ENCODE results near the gene ZHX3. TPM values are rescaled to one million over a fixed set of nuclear protein-coding genes. Genes with fewer than 3 reads are reported as not detected.

The ZHX3 gene, protein sequence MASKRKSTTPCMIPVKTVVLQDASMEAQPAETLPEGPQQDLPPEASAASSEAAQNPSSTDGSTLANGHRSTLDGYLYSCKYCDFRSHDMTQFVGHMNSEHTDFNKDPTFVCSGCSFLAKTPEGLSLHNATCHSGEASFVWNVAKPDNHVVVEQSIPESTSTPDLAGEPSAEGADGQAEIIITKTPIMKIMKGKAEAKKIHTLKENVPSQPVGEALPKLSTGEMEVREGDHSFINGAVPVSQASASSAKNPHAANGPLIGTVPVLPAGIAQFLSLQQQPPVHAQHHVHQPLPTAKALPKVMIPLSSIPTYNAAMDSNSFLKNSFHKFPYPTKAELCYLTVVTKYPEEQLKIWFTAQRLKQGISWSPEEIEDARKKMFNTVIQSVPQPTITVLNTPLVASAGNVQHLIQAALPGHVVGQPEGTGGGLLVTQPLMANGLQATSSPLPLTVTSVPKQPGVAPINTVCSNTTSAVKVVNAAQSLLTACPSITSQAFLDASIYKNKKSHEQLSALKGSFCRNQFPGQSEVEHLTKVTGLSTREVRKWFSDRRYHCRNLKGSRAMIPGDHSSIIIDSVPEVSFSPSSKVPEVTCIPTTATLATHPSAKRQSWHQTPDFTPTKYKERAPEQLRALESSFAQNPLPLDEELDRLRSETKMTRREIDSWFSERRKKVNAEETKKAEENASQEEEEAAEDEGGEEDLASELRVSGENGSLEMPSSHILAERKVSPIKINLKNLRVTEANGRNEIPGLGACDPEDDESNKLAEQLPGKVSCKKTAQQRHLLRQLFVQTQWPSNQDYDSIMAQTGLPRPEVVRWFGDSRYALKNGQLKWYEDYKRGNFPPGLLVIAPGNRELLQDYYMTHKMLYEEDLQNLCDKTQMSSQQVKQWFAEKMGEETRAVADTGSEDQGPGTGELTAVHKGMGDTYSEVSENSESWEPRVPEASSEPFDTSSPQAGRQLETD
- 15.8 and 16.9 TPM in 2 replicates for total RNA-seq

DNA sequence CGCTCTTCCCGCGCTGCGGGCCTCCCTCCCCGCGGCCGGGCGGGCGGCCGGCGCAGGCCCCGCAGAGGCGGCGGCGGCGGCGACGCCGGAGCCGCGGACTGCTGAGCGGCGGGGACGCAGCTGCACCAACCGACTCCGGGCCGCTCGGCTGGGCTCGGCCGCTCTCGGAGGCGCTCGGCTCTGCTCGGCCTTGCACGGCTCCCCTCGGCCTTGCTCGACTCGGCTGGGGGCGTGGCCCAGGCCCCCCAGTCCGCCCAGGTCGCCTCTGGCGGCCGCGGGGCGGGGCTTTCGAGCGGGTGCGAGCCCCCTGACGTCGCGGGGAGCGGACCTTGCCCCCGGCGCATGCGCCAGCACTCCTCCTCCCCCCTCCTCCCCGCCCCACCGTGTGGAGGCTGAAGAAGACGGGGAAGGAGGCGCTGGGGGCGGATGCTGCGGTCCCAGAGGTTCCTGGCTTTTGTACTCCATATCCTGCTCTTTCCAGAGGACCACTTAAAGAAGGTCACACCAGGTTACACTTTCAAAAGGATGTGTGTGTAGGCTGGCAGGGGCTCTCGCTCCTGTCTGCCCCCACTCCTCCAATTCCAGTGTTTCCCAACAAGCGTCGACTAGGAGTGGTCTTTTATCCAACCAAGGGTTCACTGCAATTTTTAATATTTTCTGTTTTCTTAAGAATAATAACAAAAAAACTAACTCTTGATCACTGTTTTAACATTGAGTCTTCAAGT lies at the start of gene ZHX3:
Gene ZHX3 (minus strand): TSS at position 186 of the 725 bp plus-strand sequence. CDS start 112,815 bp downstream, outside the sequence.

DNA sequence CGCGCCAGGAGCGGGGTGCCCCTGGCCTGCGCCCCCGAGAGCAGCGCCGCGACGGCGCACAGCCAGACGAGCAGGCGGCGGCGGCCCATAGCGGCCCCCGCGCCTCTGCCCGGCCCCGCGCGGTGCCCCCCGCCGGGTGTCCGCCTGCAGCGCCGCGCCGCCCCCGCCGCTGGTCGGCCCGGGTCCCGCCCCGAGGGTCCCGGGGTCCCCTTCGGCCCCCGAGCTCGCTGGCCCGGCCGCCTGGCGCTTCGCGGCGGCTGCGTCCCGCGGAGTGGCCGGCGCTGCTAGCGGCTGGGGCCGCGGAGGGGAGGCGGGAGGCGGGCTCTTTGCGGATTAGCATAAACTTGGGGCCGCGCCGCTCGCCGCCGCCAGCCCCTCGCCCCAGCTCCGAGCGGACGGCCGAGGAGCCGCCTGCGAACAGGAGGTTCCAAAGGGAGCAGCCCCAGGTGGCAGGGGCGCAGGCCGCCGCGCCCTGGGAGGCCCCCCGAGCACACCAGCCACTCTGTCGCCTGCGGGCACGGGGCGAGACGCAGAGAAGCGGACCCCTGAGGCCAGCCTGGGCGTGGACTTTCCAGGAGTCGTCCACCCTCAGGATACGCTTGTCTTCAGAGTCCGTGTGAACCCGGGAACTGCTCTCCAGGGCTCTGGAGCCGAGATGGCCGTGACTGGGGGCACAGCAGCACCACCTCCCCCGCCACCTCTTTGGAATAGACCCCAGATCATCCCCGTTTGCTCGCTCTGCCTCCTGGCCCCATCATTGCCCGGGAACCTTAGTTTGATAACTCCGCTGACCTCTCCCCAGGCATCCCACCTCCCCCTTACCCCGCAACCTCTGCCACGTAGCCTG lies 49.2 kb upstream of the ZHX3 start, which contains the start of gene EMILIN3:
Gene EMILIN3 (minus strand): TSS at position 273 of the 847 bp plus-strand sequence. CDS start 184 bp downstream, at position 89.

DNA sequence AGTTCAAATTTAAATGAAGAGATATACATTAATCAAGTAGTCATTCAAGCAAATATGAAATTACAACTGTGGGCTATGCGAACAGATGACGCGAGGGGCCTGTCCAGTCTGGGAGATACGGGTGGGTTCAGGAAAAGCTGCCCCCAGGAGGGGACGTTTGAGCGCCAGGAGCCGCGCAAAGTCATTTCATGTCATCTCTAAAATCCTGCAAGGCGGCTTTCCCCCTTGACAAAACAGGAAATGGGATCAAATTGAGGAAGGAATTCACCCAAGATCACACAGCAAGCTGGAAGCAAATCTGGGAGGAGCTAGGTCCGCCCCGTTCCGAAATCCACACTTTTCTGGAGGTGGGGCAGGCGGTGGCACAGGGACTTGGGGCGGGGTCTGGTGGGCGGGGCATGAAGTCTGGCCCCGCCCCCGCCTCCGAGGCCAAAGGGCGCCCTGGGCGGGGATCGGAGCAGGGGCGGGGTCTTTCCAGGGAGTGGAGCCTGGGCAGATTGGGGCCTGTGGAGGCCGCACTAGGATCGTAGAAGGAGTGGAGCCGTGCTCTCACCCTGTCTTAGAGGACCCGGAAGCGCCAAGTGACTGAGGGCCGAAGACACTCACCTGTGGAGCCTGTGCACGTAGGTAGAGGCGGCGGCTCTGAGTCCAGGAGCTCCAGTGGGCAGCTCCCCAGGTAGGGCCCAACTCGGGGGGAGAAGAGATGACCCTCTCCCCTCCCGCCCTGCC lies 23.0 kb upstream of the ZHX3 start, which contains the start of gene LPIN3:
Gene LPIN3 (plus strand): TSS at position 495 of the 729 bp plus-strand sequence. CDS start 4,983 bp downstream, outside the sequence.

DNA sequence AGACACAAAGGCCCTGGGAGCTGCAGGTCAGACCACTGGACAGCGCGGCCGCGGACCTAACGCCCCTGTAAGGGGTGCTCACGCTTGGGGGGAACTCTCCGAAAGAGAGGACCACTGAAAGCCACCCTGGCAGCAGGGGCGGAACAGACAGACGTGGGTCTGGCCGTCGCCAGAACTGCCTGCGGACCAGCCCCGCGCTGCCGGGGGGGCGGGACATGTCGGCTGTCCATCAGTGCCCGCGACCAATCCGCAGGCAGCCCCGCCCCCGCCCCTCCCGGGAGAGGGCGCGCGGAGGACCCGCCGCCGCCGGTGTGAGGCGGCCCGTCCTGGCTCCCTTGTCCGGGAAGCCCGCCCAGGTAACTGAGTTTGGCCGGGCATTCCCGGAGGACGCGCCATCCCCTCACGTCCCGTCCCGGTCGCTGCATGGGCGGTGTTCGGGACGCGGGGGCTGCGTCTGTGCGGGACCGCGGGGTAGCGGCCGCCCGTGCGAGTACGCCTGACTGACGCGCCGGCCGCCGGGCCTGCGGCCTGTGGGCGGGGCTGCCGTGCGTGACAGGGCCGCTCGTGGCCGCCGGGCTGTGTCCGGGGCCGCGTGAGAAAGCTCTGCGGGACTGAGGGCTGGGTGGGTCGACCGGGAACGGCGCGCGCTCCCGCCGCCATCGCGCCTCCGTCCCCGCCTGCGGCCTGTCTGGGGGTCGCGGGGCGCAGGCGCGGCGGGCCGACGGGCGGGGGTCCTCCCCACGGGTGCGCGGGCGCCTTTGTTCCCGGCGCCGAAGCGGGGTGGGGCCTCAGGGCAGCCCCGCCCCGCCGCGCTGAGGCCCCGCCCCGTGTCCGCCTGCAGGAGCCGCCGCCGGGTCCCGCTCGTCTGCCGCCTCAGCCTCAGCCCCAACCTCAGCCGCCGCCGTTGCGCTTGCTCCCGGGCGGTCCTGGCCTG lies 180.6 kb downstream of the ZHX3 start, which contains the start of gene PLCG1:
Gene PLCG1 (plus strand): TSS at position 864 of the 934 bp plus-strand sequence. CDS start 99 bp downstream, outside the sequence.

Small RNA genes lying within 50 kb of the gene (small RNA-seq; reads per million reads assigned to genes)
- gene AL022394.1: not detected
- gene MIR6871: not detected
- gene RN7SL615P: not detected

Other genes with a start within 250 kb of the ZHX3 start
- 101 and 112 TPM in 2 replicates for gene PLCG1, start 180.2 kb downstream of the ZHX3 start, total RNA-seq
- 3.5 and 5.2 TPM in 2 replicates for gene LPIN3, start 23.1 kb upstream of the ZHX3 start, total RNA-seq
- gene EMILIN3, start 49.1 kb upstream of the ZHX3 start, total RNA-seq: not detected in 2 replicates